Activated T-helper 17 cell treated with anti-CD3 and anti-CD28 coated beads, Interleukin-2, amount 50 U/mL, for 72 hours (primary cell): ENCODE results near the gene CCNYL1. TPM values are rescaled to one million over a fixed set of nuclear protein-coding genes. Genes with fewer than 3 reads are reported as not detected.
"Not testable (repeated sequence)": the region's sequence is repeated elsewhere in the genome, so short reads cannot be mapped to it uniquely, and the experiment has no call there.

ENCODE experiments used
- ATAC-seq: fragments of 150-1000 bp; cut with Tn5 transposase; replicated peaks from 2 replicates; pipeline ENCODE4 v1.10.0; 2021; ENCODE audit warnings: mild to moderate bottlenecking, moderate library complexity
- H3K27ac Mint-ChIP-seq: one replicate; pipeline ENCODE4 v1.8.0; 2022; ENCODE audit warnings: mixed read lengths
- H3K27me3 Mint-ChIP-seq: one replicate; pipeline ENCODE4 v1.8.0; 2022; ENCODE audit warnings: mixed read lengths
- H3K36me3 Mint-ChIP-seq: one replicate; pipeline ENCODE4 v1.8.0; 2022; ENCODE audit warnings: low read depth, mild to moderate bottlenecking, mixed read lengths
- H3K4me1 Mint-ChIP-seq: one replicate; pipeline ENCODE4 v1.8.0; 2022; ENCODE audit warnings: mixed read lengths
- H3K4me3 Mint-ChIP-seq: one replicate; pipeline ENCODE4 v1.8.0; 2022; ENCODE audit warnings: mild to moderate bottlenecking, mixed read lengths
- H3K9me3 Mint-ChIP-seq: one replicate; pipeline ENCODE4 v1.8.0; 2022; ENCODE audit warnings: mixed read lengths
- total RNA-seq, 2 donors: library from RNA; stranded (reverse); gene quantifications; one replicate each; pipeline ENCODE4 v1.2.3, GENCODE V29; 2022

The CCNYL1 gene
- total RNA-seq, 2 donors from 2014 or later, result 3.4 to 6.8 TPM

- H3K36me3 Mint-ChIP-seq, result peaks cover 43% of the 10 kb centered on the region
- not testable (repeated sequence) for ATAC-seq, H3K27ac Mint-ChIP-seq, H3K27me3 Mint-ChIP-seq, H3K4me1 Mint-ChIP-seq, H3K4me3 Mint-ChIP-seq, H3K9me3 Mint-ChIP-seq
Measured at GRCh38 chr2:207735513-207735859, 24.0 kb downstream of the CCNYL1 start.

DNA sequence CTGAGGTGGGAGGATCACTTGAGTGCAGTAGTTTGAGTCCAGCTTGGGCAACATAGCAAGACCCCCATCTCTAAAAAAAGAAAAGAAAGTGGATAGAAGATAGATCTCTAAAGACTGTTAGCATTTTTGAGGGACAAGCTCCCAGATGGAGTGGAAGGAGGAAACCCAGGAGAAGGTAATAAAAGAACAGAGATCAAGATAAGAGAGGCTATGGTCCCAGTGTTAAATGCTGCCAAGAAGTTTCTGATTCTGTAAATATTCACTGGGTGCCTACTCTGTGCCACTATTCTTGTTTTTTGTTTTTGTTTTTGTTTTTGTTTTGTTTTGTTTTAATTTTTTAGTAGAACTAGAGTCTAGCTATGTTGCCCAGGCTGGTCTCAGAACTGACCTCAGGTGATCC is 32.1 kb downstream of the CCNYL1 start:
- Mint-ChIP-seq H3K27ac (no peak overlapping the region), H3K27me3 (no peaks in the 10 kb centered on the region), H3K36me3 (peaks cover 25% of the 10 kb centered on the region), H3K4me3 (no peak overlapping the region), H3K9me3 (no peaks in the 10 kb centered on the region), H3K4me1 (no peaks in the 10 kb centered on the region)
- ATAC-seq, result no peak

DNA sequence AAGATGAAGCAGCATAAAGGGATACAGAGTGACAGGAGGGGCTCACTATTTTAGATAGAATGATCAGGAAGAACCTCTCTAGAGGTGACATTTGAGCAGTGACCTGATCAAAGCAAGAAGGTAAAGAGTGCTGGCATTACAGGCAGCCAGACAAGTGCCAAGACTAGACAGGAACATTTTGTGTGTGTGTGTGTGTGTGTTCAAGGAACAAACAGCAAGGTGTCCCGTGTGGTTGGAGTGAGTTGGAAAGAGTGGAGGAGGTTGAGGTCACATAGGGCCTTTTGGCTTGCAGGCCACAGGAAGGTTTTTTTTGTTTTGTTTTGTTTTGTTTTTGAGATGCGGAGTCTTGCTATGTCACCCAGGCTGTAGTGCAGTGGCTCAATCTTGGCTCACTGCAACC is 32.6 kb downstream of the CCNYL1 start:
- Mint-ChIP-seq H3K27me3 (no peaks in the 10 kb centered on the region), H3K27ac (no peak overlapping the region), H3K4me3 (no peak overlapping the region), H3K9me3 (no peaks in the 10 kb centered on the region), H3K36me3 (peaks cover 25% of the 10 kb centered on the region), H3K4me1 (no peaks in the 10 kb centered on the region)
- no peak for ATAC-seq

- Mint-ChIP-seq H3K27ac (no peak overlapping the region), H3K9me3 (no peaks in the 10 kb centered on the region), H3K36me3 (peaks cover 28% of the 10 kb centered on the region), H3K27me3 (no peaks in the 10 kb centered on the region), H3K4me1 (no peaks in the 10 kb centered on the region), H3K4me3 (no peak overlapping the region)
- no peak for ATAC-seq
Measured at GRCh38 chr2:207744451-207744850, 33.0 kb downstream of the CCNYL1 start.

DNA sequence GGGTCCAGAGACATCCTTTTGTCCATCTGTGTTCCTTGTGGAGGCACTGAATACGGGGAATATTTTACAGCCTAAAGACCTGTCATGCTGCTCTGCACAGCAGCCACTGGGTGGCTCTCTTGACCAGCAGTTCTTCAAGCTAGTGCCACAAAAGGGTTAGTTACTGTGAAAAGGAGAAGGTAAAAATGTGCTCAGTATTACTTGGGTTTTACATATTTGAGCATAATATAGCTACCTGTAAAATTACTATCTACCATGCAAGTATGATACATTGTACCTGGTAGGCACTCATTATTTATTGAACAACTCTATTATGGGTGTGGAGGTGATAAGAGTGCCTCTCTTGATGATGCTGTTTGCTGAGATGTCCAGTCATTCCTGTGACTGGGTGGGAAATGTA is 34.7 kb downstream of the CCNYL1 start:
- Mint-ChIP-seq H3K27me3 (no peaks in the 10 kb centered on the region), H3K36me3 (peaks cover 36% of the 10 kb centered on the region), H3K4me3 (no peak overlapping the region), H3K27ac (no peak overlapping the region), H3K9me3 (no peaks in the 10 kb centered on the region), H3K4me1 (no peaks in the 10 kb centered on the region)
- peak; percentile 68 for ATAC-seq

GRCh38 chr2:207747653-207748560 is 36.5 kb downstream of the CCNYL1 start:
- H3K27ac Mint-ChIP-seq, result no peak overlapping the region
- ATAC-seq, result no peak

DNA sequence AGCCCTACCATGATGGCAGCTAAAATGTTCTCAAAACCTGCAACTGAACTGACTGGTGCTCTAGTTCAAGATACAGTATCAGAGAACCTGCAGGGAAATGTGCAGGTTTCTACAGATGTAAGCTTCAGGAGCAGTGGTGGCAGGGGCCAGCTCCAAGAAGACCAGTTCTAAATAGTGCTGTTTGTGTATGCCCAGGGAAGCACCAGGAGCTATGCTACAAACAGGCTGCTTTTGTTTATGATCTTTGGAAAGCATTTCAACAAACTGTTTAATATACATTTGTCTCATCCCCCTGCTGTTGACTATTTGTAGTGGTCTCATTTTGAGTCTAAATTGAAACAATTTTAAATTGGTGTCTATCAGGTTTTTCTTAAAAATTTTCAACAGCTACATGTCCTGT is 37.6 kb downstream of the CCNYL1 start:
- Mint-ChIP-seq H3K4me3 (no peak overlapping the region), H3K4me1 (no peaks in the 10 kb centered on the region), H3K9me3 (no peaks in the 10 kb centered on the region), H3K36me3 (peaks cover 51% of the 10 kb centered on the region), H3K27ac (no peak overlapping the region), H3K27me3 (no peaks in the 10 kb centered on the region)
- ATAC-seq, result no peak

More at GRCh38 chr2:207747653-207748560, 36.5 kb downstream of the CCNYL1 start:
- H3K9me3 Mint-ChIP-seq, result no peaks in the 10 kb centered on the region
- H3K36me3 Mint-ChIP-seq, result peaks cover 45% of the 10 kb centered on the region
- H3K4me1 Mint-ChIP-seq, result no peaks in the 10 kb centered on the region
- no peaks in the 10 kb centered on the region for H3K27me3 Mint-ChIP-seq
- H3K4me3 Mint-ChIP-seq, result no peak overlapping the region

- no peak for ATAC-seq
- H3K4me3 Mint-ChIP-seq, result no peak overlapping the region
- peaks cover 54% of the 10 kb centered on the region for H3K36me3 Mint-ChIP-seq
- no peak overlapping the region for H3K27ac Mint-ChIP-seq
- H3K27me3 Mint-ChIP-seq, result no peaks in the 10 kb centered on the region
- no peaks in the 10 kb centered on the region for H3K9me3 Mint-ChIP-seq
- H3K4me1 Mint-ChIP-seq, result no peaks in the 10 kb centered on the region
Measured at GRCh38 chr2:207749873-207750272, 38.4 kb downstream of the CCNYL1 start.

DNA sequence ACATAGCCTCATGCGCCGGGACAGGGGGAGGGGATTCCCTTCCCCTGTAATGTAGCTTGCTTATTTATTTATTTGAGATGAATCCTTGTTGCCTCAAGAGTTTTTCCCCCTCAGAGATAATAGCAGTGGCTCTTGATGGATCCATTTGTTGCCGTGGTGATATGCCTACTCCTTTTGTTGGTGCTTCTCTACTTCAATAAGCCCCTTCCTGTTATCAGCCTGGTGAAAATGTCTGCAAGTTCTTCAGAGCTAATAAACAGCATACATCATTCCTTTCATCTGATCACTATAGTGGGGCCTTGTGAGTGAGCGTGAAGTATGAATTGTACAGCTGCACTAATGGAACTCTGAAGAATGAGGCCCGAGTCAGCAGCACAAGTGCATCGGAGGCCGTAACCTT is 38.9 kb downstream of the CCNYL1 start:
- Mint-ChIP-seq H3K4me1 (no peaks in the 10 kb centered on the region), H3K36me3 (peaks cover 54% of the 10 kb centered on the region), H3K27ac (no peak overlapping the region), H3K4me3 (no peak overlapping the region), H3K9me3 (no peaks in the 10 kb centered on the region), H3K27me3 (no peaks in the 10 kb centered on the region)
- ATAC-seq, result no peak

DNA sequence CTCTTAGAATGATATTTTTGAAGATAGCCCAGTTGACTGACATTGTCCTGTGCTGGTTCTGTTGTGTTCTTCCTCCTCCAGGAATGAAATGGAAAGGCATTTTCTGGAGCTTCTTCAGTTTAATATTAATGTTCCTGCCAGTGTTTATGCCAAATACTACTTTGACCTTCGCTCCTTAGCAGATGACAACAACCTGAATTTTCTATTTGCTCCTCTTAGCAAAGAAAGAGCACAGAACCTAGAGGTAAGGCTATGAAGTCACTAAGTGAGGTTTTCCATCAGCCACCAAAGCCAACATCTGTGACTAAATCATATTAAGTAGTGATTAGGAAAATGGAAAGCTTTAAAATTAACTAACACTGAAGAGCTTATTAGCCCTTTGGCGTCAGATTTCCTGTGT is 39.4 kb downstream of the CCNYL1 start:
- H3K4me3 Mint-ChIP-seq, result no peak overlapping the region
- peaks cover 54% of the 10 kb centered on the region for H3K36me3 Mint-ChIP-seq
- no peaks in the 10 kb centered on the region for H3K27me3 Mint-ChIP-seq
- H3K4me1 Mint-ChIP-seq, result no peaks in the 10 kb centered on the region
- no peak overlapping the region for H3K27ac Mint-ChIP-seq
- ATAC-seq, result no peak
- H3K9me3 Mint-ChIP-seq, result no peaks in the 10 kb centered on the region

GRCh38 chr2:207753688-207754087 is 42.2 kb downstream of the CCNYL1 start:
- not testable (repeated sequence) for ATAC-seq, H3K9me3 Mint-ChIP-seq, H3K27ac Mint-ChIP-seq, H3K4me1 Mint-ChIP-seq, H3K4me3 Mint-ChIP-seq, H3K27me3 Mint-ChIP-seq
- H3K36me3 Mint-ChIP-seq, result peaks cover 43% of the 10 kb centered on the region

GRCh38 chr2:207754498-207755383 is 43.3 kb downstream of the CCNYL1 start:
- no peak for ATAC-seq
- Mint-ChIP-seq H3K9me3 (no peaks in the 10 kb centered on the region), H3K36me3 (peaks cover 37% of the 10 kb centered on the region)

DNA sequence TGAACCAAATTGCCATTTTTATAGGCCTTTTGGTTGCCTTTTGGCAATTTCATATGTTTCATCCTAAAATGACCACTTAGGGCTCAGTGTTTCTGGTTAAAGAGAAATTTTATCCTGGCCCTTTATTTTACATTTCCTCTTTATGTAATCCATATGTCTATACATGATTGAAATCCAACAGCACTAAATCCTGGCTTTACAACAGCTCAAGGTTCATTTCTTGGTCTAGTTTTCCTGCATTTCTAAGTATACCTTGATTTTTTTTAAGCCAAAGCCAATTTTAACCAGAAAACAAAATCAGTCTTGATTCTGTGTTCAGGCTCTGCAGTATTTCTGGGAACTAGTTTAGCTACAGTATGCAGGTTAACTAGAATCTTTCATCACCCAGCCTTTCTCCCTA is 46.6 kb downstream of the CCNYL1 start:
- Mint-ChIP-seq H3K4me3 (no peak overlapping the region), H3K27ac (no peak overlapping the region), H3K27me3 (peaks cover 4% of the 10 kb centered on the region), H3K9me3 (no peaks in the 10 kb centered on the region), H3K36me3 (peaks cover 9% of the 10 kb centered on the region), H3K4me1 (no peaks in the 10 kb centered on the region)
- no peak for ATAC-seq

More at GRCh38 chr2:207754498-207755383, 43.3 kb downstream of the CCNYL1 start:
- Mint-ChIP-seq H3K4me1 (no peaks in the 10 kb centered on the region), H3K4me3 (no peak overlapping the region), H3K27me3 (no peaks in the 10 kb centered on the region), H3K27ac (no peak overlapping the region)

DNA sequence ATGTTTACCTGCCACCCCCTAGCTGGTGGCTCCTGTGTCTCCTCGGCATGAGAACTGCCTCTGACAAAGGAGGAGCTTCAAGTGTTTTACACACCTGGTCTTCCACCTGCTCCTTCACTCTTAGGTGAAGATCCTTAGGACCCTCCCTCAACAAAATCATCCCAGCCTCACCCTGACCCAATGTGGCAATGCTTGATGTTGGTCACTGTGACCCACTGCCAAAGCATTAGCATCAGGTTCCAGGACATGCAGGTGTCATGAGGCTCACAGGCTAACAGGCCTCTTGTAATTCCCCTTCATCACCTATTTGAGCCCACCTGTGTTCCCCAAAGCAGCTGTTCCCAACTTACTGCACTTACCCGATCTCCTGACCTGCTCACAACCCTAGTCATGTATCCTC is 48.5 kb downstream of the CCNYL1 start:
- no peak for ATAC-seq
- H3K36me3 Mint-ChIP-seq, result no peaks in the 10 kb centered on the region
- no peaks in the 10 kb centered on the region for H3K9me3 Mint-ChIP-seq
- no peak overlapping the region for H3K27ac Mint-ChIP-seq
- H3K4me1 Mint-ChIP-seq, result no peaks in the 10 kb centered on the region
- peaks cover 4% of the 10 kb centered on the region for H3K27me3 Mint-ChIP-seq
- no peak overlapping the region for H3K4me3 Mint-ChIP-seq

GRCh38 chr2:207760453-207760852 is 49.0 kb downstream of the CCNYL1 start:
- no peak overlapping the region for H3K27ac Mint-ChIP-seq
- ATAC-seq, result no peak
- no peaks in the 10 kb centered on the region for H3K9me3 Mint-ChIP-seq
- H3K4me3 Mint-ChIP-seq, result no peak overlapping the region
- H3K36me3 Mint-ChIP-seq, result no peaks in the 10 kb centered on the region
- no peaks in the 10 kb centered on the region for H3K4me1 Mint-ChIP-seq
- H3K27me3 Mint-ChIP-seq, result peaks cover 8% of the 10 kb centered on the region
